ENCODE data around the gene DLX6.

Gene DLX6

DNA sequence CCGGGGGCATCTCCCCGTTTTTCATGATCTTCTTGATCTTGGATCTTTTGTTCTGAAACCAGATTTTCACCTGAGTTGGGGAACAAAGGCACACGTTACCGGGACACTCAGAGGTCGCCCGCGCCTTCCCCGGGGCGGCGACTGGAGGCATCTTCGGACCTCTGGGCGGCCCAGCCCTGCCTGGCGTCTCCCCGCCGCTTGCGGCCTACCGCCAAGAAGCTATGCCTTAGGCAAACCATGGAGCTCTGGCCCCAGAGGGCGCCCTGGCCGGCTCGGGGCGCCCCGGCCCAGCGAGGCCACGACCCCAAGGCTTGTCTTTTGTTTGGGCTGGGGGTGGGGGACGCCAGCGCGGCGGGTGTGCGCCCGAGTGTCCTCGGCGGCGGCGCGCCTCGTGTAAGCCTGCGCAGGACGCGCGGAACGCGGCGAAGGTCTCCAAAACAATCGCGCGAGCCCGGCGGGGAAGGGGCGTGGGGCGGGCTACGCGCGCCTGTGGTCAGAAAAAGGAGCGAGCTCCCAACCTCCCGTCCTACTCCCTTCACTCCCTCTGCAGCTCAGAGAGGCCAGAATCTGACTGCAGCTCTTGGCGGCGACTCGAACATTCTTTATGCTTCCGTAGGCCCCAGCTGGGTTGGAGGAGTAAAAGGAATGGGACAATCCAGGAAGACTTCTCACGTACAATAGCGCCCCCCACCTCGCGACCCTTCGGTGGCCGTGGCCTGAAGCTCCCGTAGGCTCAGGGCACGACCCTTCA lies 15.8 kb downstream of the DLX6 start:
- TF ChIP-seq FOXP2 (optimal IDR thresholded peaks at IDR 0.05; ENCODE audit: borderline replicate concordance, extremely low read depth, extremely low read length, insufficient read depth), result no peak
- TF ChIP-seq SIN3A (IDR thresholded peaks at IDR 0.05; ENCODE audit: borderline replicate concordance, insufficient read depth, low read length), result no peak
- no peak for TF ChIP-seq POLR2AphosphoS5 (IDR thresholded peaks at IDR 0.05; ENCODE audit: low read depth, low read length)
- no peak for TF ChIP-seq TAF1 (IDR thresholded peaks at IDR 0.05; ENCODE audit: borderline replicate concordance, insufficient read depth, low read length)
- TF ChIP-seq, protein P1, sequence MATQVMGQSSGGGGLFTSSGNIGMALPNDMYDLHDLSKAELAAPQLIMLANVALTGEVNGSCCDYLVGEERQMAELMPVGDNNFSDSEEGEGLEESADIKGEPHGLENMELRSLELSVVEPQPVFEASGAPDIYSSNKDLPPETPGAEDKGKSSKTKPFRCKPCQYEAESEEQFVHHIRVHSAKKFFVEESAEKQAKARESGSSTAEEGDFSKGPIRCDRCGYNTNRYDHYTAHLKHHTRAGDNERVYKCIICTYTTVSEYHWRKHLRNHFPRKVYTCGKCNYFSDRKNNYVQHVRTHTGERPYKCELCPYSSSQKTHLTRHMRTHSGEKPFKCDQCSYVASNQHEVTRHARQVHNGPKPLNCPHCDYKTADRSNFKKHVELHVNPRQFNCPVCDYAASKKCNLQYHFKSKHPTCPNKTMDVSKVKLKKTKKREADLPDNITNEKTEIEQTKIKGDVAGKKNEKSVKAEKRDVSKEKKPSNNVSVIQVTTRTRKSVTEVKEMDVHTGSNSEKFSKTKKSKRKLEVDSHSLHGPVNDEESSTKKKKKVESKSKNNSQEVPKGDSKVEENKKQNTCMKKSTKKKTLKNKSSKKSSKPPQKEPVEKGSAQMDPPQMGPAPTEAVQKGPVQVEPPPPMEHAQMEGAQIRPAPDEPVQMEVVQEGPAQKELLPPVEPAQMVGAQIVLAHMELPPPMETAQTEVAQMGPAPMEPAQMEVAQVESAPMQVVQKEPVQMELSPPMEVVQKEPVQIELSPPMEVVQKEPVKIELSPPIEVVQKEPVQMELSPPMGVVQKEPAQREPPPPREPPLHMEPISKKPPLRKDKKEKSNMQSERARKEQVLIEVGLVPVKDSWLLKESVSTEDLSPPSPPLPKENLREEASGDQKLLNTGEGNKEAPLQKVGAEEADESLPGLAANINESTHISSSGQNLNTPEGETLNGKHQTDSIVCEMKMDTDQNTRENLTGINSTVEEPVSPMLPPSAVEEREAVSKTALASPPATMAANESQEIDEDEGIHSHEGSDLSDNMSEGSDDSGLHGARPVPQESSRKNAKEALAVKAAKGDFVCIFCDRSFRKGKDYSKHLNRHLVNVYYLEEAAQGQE (IDR thresholded peaks at IDR 0.05; ENCODE audit: insufficient read depth in 1 of 2, low read depth in 2 of 2, low read length in 2 of 2), result no peak

GRCh38 chr7:97021747-97022490 lies 16.6 kb downstream of the DLX6 start:
- TF ChIP-seq TAF1 (IDR thresholded peaks at IDR 0.05; ENCODE audit: borderline replicate concordance, insufficient read depth, low read length) (no peak), SIN3A (IDR thresholded peaks at IDR 0.05; ENCODE audit: borderline replicate concordance, insufficient read depth, low read length) (no peak), FOXP2 (optimal IDR thresholded peaks at IDR 0.05; ENCODE audit: borderline replicate concordance, extremely low read depth, extremely low read length, insufficient read depth) (no peak), POLR2AphosphoS5 (IDR thresholded peaks at IDR 0.05; ENCODE audit: low read depth, low read length) (no peak)
- TF ChIP-seq, protein P1 (IDR thresholded peaks at IDR 0.05; ENCODE audit: insufficient read depth in 1 of 2, low read depth in 2 of 2, low read length in 2 of 2), result no peak

DNA sequence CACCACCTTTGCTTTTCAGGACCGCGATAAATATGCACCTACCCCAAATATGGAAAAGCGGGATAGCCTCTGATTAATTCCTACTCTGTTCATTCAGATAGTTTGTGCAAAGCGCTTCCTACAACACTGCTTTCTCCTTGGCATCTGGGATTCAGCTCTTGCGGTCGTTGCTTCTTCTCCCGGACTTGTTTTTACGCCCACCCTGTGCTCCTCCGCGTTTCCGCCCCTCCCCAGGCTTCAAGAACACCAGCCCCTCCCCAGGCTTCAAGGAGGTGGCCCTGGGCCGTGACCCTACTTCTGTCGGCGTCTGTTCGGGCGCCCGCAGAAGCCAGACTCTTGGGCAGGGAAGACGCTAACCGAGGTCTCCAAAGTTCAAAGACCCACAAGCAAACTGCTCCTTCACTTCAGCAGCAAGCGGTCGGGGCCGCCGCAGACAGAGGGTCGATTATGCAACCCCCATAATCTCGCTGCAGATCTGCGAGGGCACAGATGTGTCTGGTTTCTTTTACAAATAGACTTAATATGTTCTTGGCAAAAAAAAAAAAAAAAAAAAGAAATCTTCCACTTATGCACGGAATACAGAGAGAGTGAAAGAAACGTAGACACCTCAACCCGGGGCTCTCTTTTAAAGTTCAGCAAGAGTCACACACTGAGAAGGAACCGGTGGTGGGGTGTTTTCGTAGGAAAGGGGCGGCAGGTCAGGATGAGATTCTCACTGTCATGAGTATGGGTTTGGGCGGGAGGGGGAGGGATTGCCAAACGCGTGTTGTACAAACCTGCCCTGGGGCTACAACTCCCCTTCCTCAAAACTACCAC lies 17.3 kb downstream of the DLX6 start:
- TF ChIP-seq FOXP2 (optimal IDR thresholded peaks at IDR 0.05; ENCODE audit: borderline replicate concordance, extremely low read depth, extremely low read length, insufficient read depth) (no peak), TAF1 (IDR thresholded peaks at IDR 0.05; ENCODE audit: borderline replicate concordance, insufficient read depth, low read length) (no peak), SIN3A (IDR thresholded peaks at IDR 0.05; ENCODE audit: borderline replicate concordance, insufficient read depth, low read length) (no peak), POLR2AphosphoS5 (IDR thresholded peaks at IDR 0.05; ENCODE audit: low read depth, low read length) (no peak)

- no peak for TF ChIP-seq FOXP2 (optimal IDR thresholded peaks at IDR 0.05; ENCODE audit: borderline replicate concordance, extremely low read depth, extremely low read length, insufficient read depth)
- TF ChIP-seq SIN3A (IDR thresholded peaks at IDR 0.05; ENCODE audit: borderline replicate concordance, insufficient read depth, low read length), result no peak
- no peak for TF ChIP-seq TAF1 (IDR thresholded peaks at IDR 0.05; ENCODE audit: borderline replicate concordance, insufficient read depth, low read length)
- no peak for TF ChIP-seq POLR2AphosphoS5 (IDR thresholded peaks at IDR 0.05; ENCODE audit: low read depth, low read length)
- TF ChIP-seq, protein P1 (IDR thresholded peaks at IDR 0.05; ENCODE audit: insufficient read depth in 1 of 2, low read depth in 2 of 2, low read length in 2 of 2), result no peak
Observed at GRCh38 chr7:97024209-97025129, 19.1 kb downstream of the DLX6 start, which contains the start of gene DLX5. TSS of gene DLX5 (minus strand) at chr7:97024831. CDS start at chr7:97024623, 208 bp downstream.
